ENCODE measurements around the gene PEX16. TPM values are rescaled to one million over a fixed set of nuclear protein-coding genes. Genes with fewer than 3 reads are reported as not detected.

The PEX16 gene
- total RNA-seq, 1 donor from 2014 or later: 22.7 TPM

GRCh38 chr11:45924927-45925326 is 7.2 kb upstream of the PEX16 start:
- peaks cover 26% of the 10 kb centered on the region for H3K27me3 ChIP-seq (ENCODE audit: low read depth)
- no peak overlapping the region for H3K27ac ChIP-seq
- no peak for TF ChIP-seq CTCF (IDR thresholded peaks at IDR 0.05)
- no peaks in the 10 kb centered on the region for H3K36me3 ChIP-seq
- intact Hi-C loops (cut with DNase I): no loop called here
- no peak overlapping the region for H3K4me3 ChIP-seq
- H3K9me3 ChIP-seq: no peaks in the 10 kb centered on the region
- ATAC-seq: no peak
- H3K4me1 ChIP-seq: peaks cover 27% of the 10 kb centered on the region
- DNase-seq: no peak

- no peak overlapping the region for H3K27ac ChIP-seq
- H3K27me3 ChIP-seq (ENCODE audit: low read depth): peaks cover 26% of the 10 kb centered on the region
- H3K9me3 ChIP-seq: no peaks in the 10 kb centered on the region
- no peak overlapping the region for H3K4me3 ChIP-seq
- no peak for TF ChIP-seq CTCF (IDR thresholded peaks at IDR 0.05)
- no peaks in the 10 kb centered on the region for H3K36me3 ChIP-seq
- H3K4me1 ChIP-seq: peaks cover 29% of the 10 kb centered on the region
- intact Hi-C loops (cut with DNase I): no loop called here
- ATAC-seq (no peak), DNase-seq (no peak)
Observed at GRCh38 chr11:45924036-45924915, 6.6 kb upstream of the PEX16 start.

GRCh38 chr11:45922425-45923082 is 4.9 kb upstream of the PEX16 start, which contains the start of gene LARGE2:
LARGE2 (plus strand) TSS chr11:45922656; CDS start chr11:45922883, 227 bp downstream.
- TF ChIP-seq CTCF (IDR thresholded peaks at IDR 0.05): no peak
- ATAC-seq (peak; percentile 71 to 73), DNase-seq (peak; percentile 85)
- peak within 1 kb of the TSS; percentile 52 for H3K4me3 ChIP-seq
- H3K4me1 ChIP-seq: peaks cover 36% of the 10 kb centered on the region
- intact Hi-C loops (cut with DNase I): no loop called here
- H3K27me3 ChIP-seq (ENCODE audit: low read depth): peaks cover 26% of the 10 kb centered on the region
- H3K9me3 ChIP-seq: no peaks in the 10 kb centered on the region
- H3K27ac ChIP-seq: peak within 1 kb of the TSS; percentile 77
- H3K36me3 ChIP-seq: no peaks in the 10 kb centered on the region

GRCh38 chr11:45921561-45922424 is 4.1 kb upstream of the PEX16 start:
- Histone ChIP-seq H3K27me3 (ENCODE audit: low read depth) (peaks cover 26% of the 10 kb centered on the region), H3K36me3 (no peaks in the 10 kb centered on the region), H3K4me1 (peaks cover 42% of the 10 kb centered on the region), H3K9me3 (no peaks in the 10 kb centered on the region), H3K4me3 (peak overlapping the region; percentile 52), H3K27ac (peak overlapping the region; percentile 77)
- ATAC-seq: peak; percentile 64 to 73
- DNase-seq: peak; percentile 87
- TF ChIP-seq CTCF (IDR thresholded peaks at IDR 0.05): no peak
- intact Hi-C loops (cut with DNase I): no loop called here

Measured in lower lobe of right lung (tissue), 2 donors.